A549 treated with CORT108297 at 1 μM for 4 hours (cell line): ENCODE results near the gene RAB6C. TPM values are rescaled to one million over a fixed set of nuclear protein-coding genes. Genes with fewer than 3 reads are reported as not detected.

Source experiments
- total RNA-seq: library from RNA; stranded (reverse); fragments of 200-300 nt; extraction: Qiagen RNA extraction; gene quantifications from 5 replicates; pipeline ENCODE4 v1.2.3, GENCODE V29; 2022

RAB6C gene
- not detected in 5 replicates for total RNA-seq

GRCh38 chr2:129979629-129980155, at the start of gene RAB6C:
TSS of gene RAB6C (plus strand) at chr2:129979666. CDS start at chr2:129980116, 450 bp downstream.

Other genes starting within 250 kb of the RAB6C start
- gene POTEF, start 149.6 kb downstream of the RAB6C start, total RNA-seq: not detected in 5 replicates
- gene CCDC74B, start 165.4 kb downstream of the RAB6C start, total RNA-seq: 4.4 to 8.4 TPM (median 6.9 TPM) in 5 replicates
- gene SMPD4, start 201.9 kb downstream of the RAB6C start, total RNA-seq: 61.6 to 81.4 TPM (median 75.4 TPM) in 5 replicates
- gene MZT2B, start 202.6 kb downstream of the RAB6C start, total RNA-seq: 245 to 460 TPM (median 438 TPM) in 5 replicates
- 0.13 to 0.29 TPM (median 0.16 TPM) in 4 of 5 replicates, not detected in the other for gene TUBA3E, start 218.8 kb downstream of the RAB6C start, total RNA-seq